HCT116 (cell line): Measurements from ENCODE around the gene NDUFAF7. TPM values are rescaled to one million over a fixed set of nuclear protein-coding genes. Genes with fewer than 3 reads are reported as not detected.

ENCODE experiments used
- ATAC-seq: fragments of 200-7000 bp; cut with Tn5 transposase; 2 replicates; pipeline ENCODE4 v1.9.1; 2020; ENCODE audit warnings: mild to moderate bottlenecking, moderate library complexity
- BruUV-seq: library from RNA; stranded (reverse); fragments of 400-500 nt; replicated peaks from 2 replicates; lab custom pipeline; 2021; lab: Mats Ljungman, UMichigan
- CTCF ChIA-PET: fragments of 300-600 bp; sonication (Branson Sonifier 250); formaldehyde crosslinking; loops from one replicate; lab custom pipeline; 2021; ENCODE audit warnings: antibody characterized with exemption; lab: Charles Lee
- POLR2A ChIA-PET: fragments of 300-600, 350-600 bp; sonication (Branson Sonifier 250); formaldehyde crosslinking; loops from one replicate; lab custom pipeline; 2021; ENCODE audit warnings: antibody characterized with exemption; lab: Charles Lee
- RAD21 ChIA-PET, 2 experiments: fragments of 300-600 bp; sonication (Branson Sonifier 250); formaldehyde crosslinking; loops; one replicate each; lab custom pipeline; 2023; ENCODE audit warnings: low total read pairs in 2 of 2; ENCODE audit not compliant: uncharacterized antibody in 2 of 2, unreplicated experiment in 2 of 2, low non-redundant PET in 1 of 2; lab: Charles Lee
- DNase-seq: peaks from one replicate; pipeline ENCODE4 v3.0.0-alpha.2; 2010; ENCODE audit warnings: low read depth, low spot score
- H2AFZ ChIP-seq: fragments of 200-600 bp; shearing (Covaris generic), sonication (generic); 2 replicates; pipeline ENCODE4 v1.6.1; 2017; ENCODE audit warnings: low read depth, mixed run types, mixed read lengths, antibody characterized with exemption, low read length; ENCODE audit not compliant: poor library complexity, severe bottlenecking
- H3K27ac ChIP-seq: 2 replicates; pipeline ENCODE4 v1.5.1; 2012; ENCODE audit warnings: low read depth, low read length
- H3K27me3 ChIP-seq: fragments of 200-600 bp; sonication (generic); 2 replicates; pipeline ENCODE4 v1.6.1; 2016; ENCODE audit warnings: mixed run types, low read length, mixed read lengths; ENCODE audit not compliant: insufficient read depth
- H3K36me3 ChIP-seq, 2 experiments: fragments of 200-500 bp in 1 of 2; fragments of 200-600 bp in 1 of 2; sonication (Bioruptor generic) in 1 of 2; sonication (generic) in 1 of 2; 2 replicates each; pipeline versions ENCODE4 v1.5.1 to v1.6.1; 2014 to 2016; ENCODE audit warnings: low read length in 2 of 2, inconsistent platforms in 1 of 2, mixed read lengths in 1 of 2, mixed run types in 1 of 2; ENCODE audit not compliant: insufficient read depth in 2 of 2, control insufficient read depth in 1 of 2
- H3K4me1 ChIP-seq, 2 experiments: fragments of 200-600 bp in 1 of 2; sonication (generic) in 1 of 2; 2 replicates each; pipeline versions ENCODE4 v1.5.1 to v1.6.1; 2012 to 2017; ENCODE audit warnings: low read length in 2 of 2, inconsistent platforms in 1 of 2, mild to moderate bottlenecking in 1 of 2, mixed read lengths in 1 of 2, mixed run types in 1 of 2, moderate library complexity in 1 of 2; ENCODE audit not compliant: insufficient read depth in 2 of 2, control insufficient read depth in 1 of 2
- H3K4me2 ChIP-seq: fragments of 200-600 bp; sonication (generic); 2 replicates; pipeline ENCODE4 v1.6.1; 2017; ENCODE audit warnings: mixed run types, low read length, mixed read lengths
- H3K4me3 ChIP-seq, 2 experiments: fragments of 200-600 bp in 1 of 2; sonication (generic) in 1 of 2; replicated peaks in 1 of 2; 2 replicates each; pipeline ENCODE4 v1.5.1; 2011 to 2016; ENCODE audit warnings: low read length in 2 of 2, control low read depth in 1 of 2, low read depth in 1 of 2, mild to moderate bottlenecking in 1 of 2, mixed read lengths in 1 of 2, mixed run types in 1 of 2
- H3K79me2 ChIP-seq: fragments of 200-600 bp; sonication (generic); 2 replicates; pipeline ENCODE4 v1.6.1; 2017; ENCODE audit warnings: mild to moderate bottlenecking, mixed run types, low read length, moderate library complexity, mixed read lengths; ENCODE audit not compliant: insufficient read depth
- H3K9ac ChIP-seq: fragments of 200-600 bp; sonication (generic); 2 replicates; pipeline ENCODE4 v1.6.1; 2016; ENCODE audit warnings: low read length, mixed read lengths
- H3K9me2 ChIP-seq: fragments of 200-600 bp; sonication (generic), shearing (Covaris generic); 2 replicates; pipeline ENCODE4 v1.6.1; 2017; ENCODE audit warnings: mixed run types, mild to moderate bottlenecking, moderate library complexity; ENCODE audit not compliant: insufficient read depth
- H3K9me3 ChIP-seq, 2 experiments: fragments of 200-500 bp in 1 of 2; fragments of 200-600 bp in 1 of 2; sonication (Bioruptor generic) in 1 of 2; sonication (generic) in 1 of 2; 2 replicates each; pipeline ENCODE4 v1.6.1; 2014 to 2017; ENCODE audit warnings: low read length in 2 of 2, mixed read lengths in 2 of 2, inconsistent platforms in 1 of 2, low read depth in 1 of 2, mild to moderate bottlenecking in 1 of 2, mixed run types in 1 of 2, moderate library complexity in 1 of 2; ENCODE audit not compliant: control insufficient read depth in 1 of 2, insufficient read depth in 1 of 2
- H4K20me1 ChIP-seq: fragments of 200-600 bp; sonication (generic), shearing (Covaris generic); 2 replicates; pipeline ENCODE4 v1.6.1; 2017; ENCODE audit warnings: mixed run types, mild to moderate bottlenecking, moderate library complexity; ENCODE audit not compliant: insufficient read depth
- ATF3 ChIP-seq: IDR thresholded peaks from 2 replicates; pipeline ENCODE4 v1.6.1; 2012
- CBX3 ChIP-seq: IDR thresholded peaks from 2 replicates; pipeline ENCODE4 v1.6.1; 2012; ENCODE audit warnings: low read depth
- CTCF ChIP-seq, 3 experiments: fragments of 200-600 bp in 1 of 3; sonication (generic) in 1 of 3; IDR thresholded peaks in 2 of 3; conservative IDR thresholded peaks in 1 of 3; 2 replicates each; pipeline ENCODE4 v1.5.1; 2012 to 2017; ENCODE audit warnings: low read depth in 2 of 3, low read length in 2 of 3, antibody characterized with exemption in 1 of 3, borderline replicate concordance in 1 of 3, control low read depth in 1 of 3, mild to moderate bottlenecking in 1 of 3, mixed read lengths in 1 of 3, mixed run types in 1 of 3, moderate library complexity in 1 of 3; ENCODE audit not compliant: insufficient read depth in 1 of 3
- EGR1 ChIP-seq: IDR thresholded peaks from 2 replicates; pipeline ENCODE4 v1.6.1; 2012; ENCODE audit warnings: low read depth
- EZH2 ChIP-seq: fragments of 200-600 bp; sonication (generic); IDR thresholded peaks from 2 replicates; pipeline ENCODE4 v1.6.1; 2017; ENCODE audit warnings: antibody characterized with exemption, mixed run types
- FOSL1 ChIP-seq: IDR thresholded peaks from 2 replicates; pipeline ENCODE4 v1.6.1; 2012; ENCODE audit warnings: low read depth
- JUND ChIP-seq: IDR thresholded peaks from 2 replicates; pipeline ENCODE4 v1.6.1; 2012
- MAX ChIP-seq: IDR thresholded peaks from 2 replicates; pipeline ENCODE4 v1.6.1; 2012
- POLR2A ChIP-seq: IDR thresholded peaks from 2 replicates; pipeline ENCODE4 v1.7.0; 2011; ENCODE audit warnings: borderline replicate concordance; ENCODE audit not compliant: insufficient read depth, insufficient read length; ENCODE audit errors: extremely low read depth
- RAD21 ChIP-seq: IDR thresholded peaks from 2 replicates; pipeline ENCODE4 v1.6.1; 2012; ENCODE audit warnings: low read depth, mild to moderate bottlenecking
- REST ChIP-seq: IDR thresholded peaks from 2 replicates; pipeline ENCODE4 v1.6.1; 2012; ENCODE audit warnings: low read depth
- TCF7L2 ChIP-seq: IDR thresholded peaks from 2 replicates; pipeline ENCODE4 v1.7.0; 2011; ENCODE audit warnings: borderline replicate concordance, inconsistent platforms; ENCODE audit not compliant: insufficient read depth, insufficient read length; ENCODE audit errors: extremely low read depth
- ZFX ChIP-seq: fragments of 450-650 bp; IDR thresholded peaks from 2 replicates; pipeline ENCODE4 v1.6.1; 2017
- ZNF274 ChIP-seq: fragments of 200-500 bp; sonication (Bioruptor generic); IDR thresholded peaks from 2 replicates; pipeline ENCODE4 v1.6.1; 2014; ENCODE audit warnings: mild to moderate bottlenecking, low read depth, low read length, inconsistent platforms
- intact Hi-C: fragments of 100-400 bp; cut with micrococcal nuclease; formaldehyde crosslinking; loops from 2 replicates; pipeline ENCODE4 v1.10.0; 2022
- total RNA-seq: library from RNA; stranded (reverse); gene quantifications from one replicate; pipeline ENCODE4 v1.2.1, GENCODE V29; 2021; ENCODE audit not compliant: unreplicated experiment

NDUFAF7 gene
- total RNA-seq, 1 experiment from 2014 or later, result 21.6 TPM

- TF ChIP-seq CBX3 (no peak), ATF3 (no peak), JUND (no peak)
Observed at GRCh38 chr2:37283207-37283606, 51.7 kb downstream of the NDUFAF7 start (continued).

- TF ChIP-seq EZH2 (no peak), MAX (no peak), ZNF274 (no peak), FOSL1 (no peak), TCF7L2 (no peak), ZFX (no peak), CTCF (IDR thresholded peaks at IDR 0.05 in 2 of 3, conservative IDR thresholded peaks at IDR 0.05 in 1 of 3; ENCODE audit: borderline replicate concordance in 1 of 3, insufficient read depth in 1 of 3, low read depth in 2 of 3, low read length in 2 of 3) (no peak), REST (no peak), CBX3 (no peak), ATF3 (no peak), EGR1 (no peak), POLR2A (no peak), RAD21 (no peak)
- Histone ChIP-seq H3K27me3 (no peaks in the 10 kb centered on the region), H3K79me2 (no peaks in the 10 kb centered on the region), H3K36me3 (0 out of 4 replicates have a peak, but pooled peaks cover 0 to 2% of the 10 kb centered on the region in 2 experiments), H3K4me3 (no peak overlapping the region), H2AFZ (no peak overlapping the region), H3K9ac (no peak overlapping the region), H3K9me2 (no peaks in the 10 kb centered on the region), H3K9me3 (no peaks in the 10 kb centered on the region), H3K4me1 (peaks cover 0 to 7% of the 10 kb centered on the region in 2 experiments; a peak in 2 of 4 replicates), H4K20me1 (no peaks in the 10 kb centered on the region), H3K27ac (no peak overlapping the region), H3K4me2 (no peak overlapping the region)
- ATAC-seq (no peak), DNase-seq (no peak)
- RAD21 ChIA-PET, result no interaction called here
- POLR2A ChIA-PET, result no interaction called here
- CTCF ChIA-PET, result no interaction called here
- BruUV-seq, result no TSS peak
- intact Hi-C loops, result loop anchor here (10.0 kb wide), 1 partner anchor 590 kb away; no protein-coding TSS in a partner anchor
Observed at GRCh38 chr2:37284381-37284780, 52.9 kb downstream of the NDUFAF7 start.
